Measurements from ENCODE around the gene IL11. TPM values are rescaled to one million over a fixed set of nuclear protein-coding genes. Genes with fewer than 3 reads are reported as not detected.

Gene IL11
- total RNA-seq, 1 donor, result 0.36 TPM

DNA sequence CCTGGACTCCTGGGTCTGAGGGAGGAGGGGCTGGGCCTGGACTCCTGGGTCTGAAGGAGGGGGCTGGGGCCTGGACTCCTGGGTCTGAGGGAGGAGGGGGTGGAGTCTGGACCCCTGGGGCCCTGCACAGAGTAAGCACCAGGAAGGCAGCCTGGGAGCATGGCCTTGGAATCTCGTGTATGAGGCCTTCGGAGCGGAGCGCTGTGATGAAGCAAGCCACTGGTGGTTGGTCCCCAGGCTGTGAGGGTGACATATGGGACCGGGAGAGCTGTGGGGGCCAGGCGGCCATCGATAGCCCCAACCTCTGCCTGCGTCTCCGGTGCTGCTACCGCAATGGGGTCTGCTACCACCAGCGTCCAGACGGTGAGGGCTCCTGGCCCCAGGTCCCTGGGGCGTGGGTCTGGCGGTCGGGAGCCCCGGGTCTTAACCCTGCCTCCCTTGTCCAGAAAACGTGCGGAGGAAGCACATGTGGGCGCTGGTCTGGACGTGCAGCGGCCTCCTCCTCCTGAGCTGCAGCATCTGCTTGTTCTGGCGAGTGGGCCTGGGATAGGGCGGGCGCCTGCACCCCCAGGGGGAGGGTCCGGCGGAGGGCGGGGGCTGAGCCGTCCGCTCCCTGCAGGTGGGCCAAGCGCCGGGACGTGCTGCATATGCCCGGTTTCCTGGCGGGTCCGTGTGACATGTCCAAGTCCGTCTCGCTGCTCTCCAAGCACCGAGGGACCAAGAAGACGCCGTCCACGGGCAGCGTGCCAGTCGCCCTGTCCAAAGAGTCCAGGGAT is 7.3 kb upstream of the IL11 start:
- no peaks in the 10 kb centered on the region for H3K79me2 ChIP-seq (ENCODE audit: insufficient read depth, low read length)
- peaks cover 9% of the 10 kb centered on the region for H3K4me1 ChIP-seq (ENCODE audit: insufficient read depth, low read length)
- DNase-seq (ENCODE audit: insufficient read length, low spot score, missing footprints), result no peak
- H3K4me2 ChIP-seq (ENCODE audit: insufficient read depth, low read length), result no peak overlapping the region
- H3K27me3 ChIP-seq (ENCODE audit: insufficient read depth, low read length), result no peaks in the 10 kb centered on the region
- no peak overlapping the region for H3K27ac ChIP-seq (ENCODE audit: low read depth, low read length)
- H2AFZ ChIP-seq (ENCODE audit: low read length), result no peak overlapping the region
- no peaks in the 10 kb centered on the region for H4K20me1 ChIP-seq (ENCODE audit: insufficient read depth, low read length)
- H3K9me3 ChIP-seq (ENCODE audit: low read depth, low read length), result no peaks in the 10 kb centered on the region
- H3K4me3 ChIP-seq (ENCODE audit: insufficient read depth, low read length), result no peak overlapping the region
- H3K36me3 ChIP-seq (ENCODE audit: insufficient read depth, low read length), result no peaks in the 10 kb centered on the region
- TF ChIP-seq, protein P1, sequence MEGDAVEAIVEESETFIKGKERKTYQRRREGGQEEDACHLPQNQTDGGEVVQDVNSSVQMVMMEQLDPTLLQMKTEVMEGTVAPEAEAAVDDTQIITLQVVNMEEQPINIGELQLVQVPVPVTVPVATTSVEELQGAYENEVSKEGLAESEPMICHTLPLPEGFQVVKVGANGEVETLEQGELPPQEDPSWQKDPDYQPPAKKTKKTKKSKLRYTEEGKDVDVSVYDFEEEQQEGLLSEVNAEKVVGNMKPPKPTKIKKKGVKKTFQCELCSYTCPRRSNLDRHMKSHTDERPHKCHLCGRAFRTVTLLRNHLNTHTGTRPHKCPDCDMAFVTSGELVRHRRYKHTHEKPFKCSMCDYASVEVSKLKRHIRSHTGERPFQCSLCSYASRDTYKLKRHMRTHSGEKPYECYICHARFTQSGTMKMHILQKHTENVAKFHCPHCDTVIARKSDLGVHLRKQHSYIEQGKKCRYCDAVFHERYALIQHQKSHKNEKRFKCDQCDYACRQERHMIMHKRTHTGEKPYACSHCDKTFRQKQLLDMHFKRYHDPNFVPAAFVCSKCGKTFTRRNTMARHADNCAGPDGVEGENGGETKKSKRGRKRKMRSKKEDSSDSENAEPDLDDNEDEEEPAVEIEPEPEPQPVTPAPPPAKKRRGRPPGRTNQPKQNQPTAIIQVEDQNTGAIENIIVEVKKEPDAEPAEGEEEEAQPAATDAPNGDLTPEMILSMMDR (IDR thresholded peaks at IDR 0.05; ENCODE audit: extremely low read depth, low read depth, low read length), result no peak

DNA sequence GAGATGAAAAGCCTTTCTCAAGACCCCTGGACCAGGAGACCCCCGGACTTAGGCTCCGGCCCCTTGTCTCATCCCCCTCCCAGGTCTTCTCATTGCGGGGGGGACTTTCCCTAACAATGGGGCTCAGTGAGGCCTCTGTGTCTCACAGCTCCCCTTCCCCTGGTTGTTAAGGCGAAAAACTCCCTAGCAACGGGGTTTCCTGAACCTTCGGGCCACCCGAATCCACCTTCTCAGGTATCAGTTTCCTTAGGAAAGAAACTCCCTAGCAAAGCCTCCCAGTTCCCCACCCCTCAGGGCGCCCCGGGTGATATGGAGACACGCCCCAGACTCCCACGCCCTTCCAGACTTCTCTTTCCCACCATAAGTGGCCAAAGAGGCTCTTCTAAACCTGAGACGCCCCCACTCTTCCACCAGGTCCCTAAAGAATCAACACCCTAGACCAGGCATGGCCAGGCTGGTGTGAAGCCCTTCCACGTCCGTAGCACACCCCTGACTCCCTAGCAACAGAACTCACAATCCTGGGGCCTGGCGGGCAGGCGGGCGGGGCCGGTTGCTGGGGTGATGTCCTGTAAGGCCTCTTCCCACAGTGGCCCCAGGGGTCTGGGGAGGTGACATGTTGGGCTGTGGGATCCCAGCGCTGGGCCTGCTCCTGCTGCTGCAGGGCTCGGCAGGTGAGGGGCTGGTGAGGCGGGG is 6.1 kb upstream of the IL11 start, which contains the start of gene TMEM190:
Gene TMEM190 (plus strand): TSS at position 586 of the 693 bp plus-strand sequence. CDS start 28 bp downstream, at position 614.
- no peaks in the 10 kb centered on the region for H3K79me2 ChIP-seq (ENCODE audit: insufficient read depth, low read length)
- no peaks in the 10 kb centered on the region for H4K20me1 ChIP-seq (ENCODE audit: insufficient read depth, low read length)
- H3K4me2 ChIP-seq (ENCODE audit: insufficient read depth, low read length), result no peak within 1 kb of the TSS
- DNase-seq (ENCODE audit: insufficient read length, low spot score, missing footprints), result no peak
- no peak within 1 kb of the TSS for H3K27ac ChIP-seq (ENCODE audit: low read depth, low read length)
- H3K36me3 ChIP-seq (ENCODE audit: insufficient read depth, low read length), result no peaks in the 10 kb centered on the region
- TF ChIP-seq, protein P1 (IDR thresholded peaks at IDR 0.05; ENCODE audit: extremely low read depth, low read depth, low read length), result no peak
- H3K4me3 ChIP-seq (ENCODE audit: insufficient read depth, low read length), result no peak within 1 kb of the TSS
- peaks cover 10% of the 10 kb centered on the region for H3K4me1 ChIP-seq (ENCODE audit: insufficient read depth, low read length)
- H2AFZ ChIP-seq (ENCODE audit: low read length), result no peak within 1 kb of the TSS
- no peaks in the 10 kb centered on the region for H3K9me3 ChIP-seq (ENCODE audit: low read depth, low read length)
- no peaks in the 10 kb centered on the region for H3K27me3 ChIP-seq (ENCODE audit: insufficient read depth, low read length)

DNA sequence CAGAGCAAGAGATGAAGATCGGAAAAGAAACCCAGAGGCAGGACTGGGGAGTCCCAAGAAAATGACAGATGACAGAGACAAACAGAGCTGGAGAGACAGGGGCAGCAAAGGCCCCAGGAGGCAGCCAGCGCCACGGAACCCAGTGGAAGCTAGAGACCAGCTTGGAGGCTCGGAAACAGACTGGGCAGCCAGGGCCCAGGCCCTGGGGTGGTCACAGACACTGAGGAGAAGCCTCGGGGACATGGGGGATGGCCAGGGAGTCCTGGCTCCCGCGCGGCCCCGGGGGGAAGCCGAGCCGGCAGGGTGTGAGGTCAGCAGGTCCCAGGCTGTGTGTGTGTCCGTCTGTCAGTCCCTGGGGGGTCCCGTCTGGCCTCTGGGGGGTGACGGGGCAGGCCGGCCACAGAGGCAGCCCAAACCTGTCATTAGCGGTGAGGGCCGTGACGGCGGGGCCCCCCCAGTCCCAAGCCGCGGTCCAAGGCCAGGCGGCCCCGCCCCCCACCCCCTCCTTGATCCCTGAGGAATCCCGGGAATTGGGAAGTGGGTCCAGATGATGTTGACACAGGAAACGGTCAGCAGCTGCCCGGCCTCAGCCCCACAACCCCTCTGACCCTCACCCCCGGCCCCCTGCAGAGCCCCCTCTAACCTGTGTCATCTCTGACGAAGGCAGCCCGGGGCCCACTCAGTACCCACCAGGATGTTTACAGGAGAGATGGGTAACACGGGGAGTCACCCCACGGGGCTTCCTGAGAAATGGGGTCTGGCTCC is 3.9 kb upstream of the IL11 start:
- no peaks in the 10 kb centered on the region for H3K9me3 ChIP-seq (ENCODE audit: low read depth, low read length)
- peak overlapping the region; percentile 55 for H3K4me2 ChIP-seq (ENCODE audit: insufficient read depth, low read length)
- H2AFZ ChIP-seq (ENCODE audit: low read length), result peak overlapping the region; percentile 74
- peak overlapping the region; percentile 66 for H3K27ac ChIP-seq (ENCODE audit: low read depth, low read length)
- no peaks in the 10 kb centered on the region for H3K36me3 ChIP-seq (ENCODE audit: insufficient read depth, low read length)
- no peaks in the 10 kb centered on the region for H3K27me3 ChIP-seq (ENCODE audit: insufficient read depth, low read length)
- H4K20me1 ChIP-seq (ENCODE audit: insufficient read depth, low read length), result no peaks in the 10 kb centered on the region
- peak; percentile 95 for DNase-seq (ENCODE audit: insufficient read length, low spot score, missing footprints)
- no peaks in the 10 kb centered on the region for H3K79me2 ChIP-seq (ENCODE audit: insufficient read depth, low read length)
- H3K4me1 ChIP-seq (ENCODE audit: insufficient read depth, low read length), result peaks cover 17% of the 10 kb centered on the region
- peak overlapping the region; percentile 47 for H3K4me3 ChIP-seq (ENCODE audit: insufficient read depth, low read length)
- TF ChIP-seq, protein P1 (IDR thresholded peaks at IDR 0.05; ENCODE audit: extremely low read depth, low read depth, low read length), result no peak
